ENCODE measurements around the gene RIPK3.
A peak's percentile ranks its signal among the peaks of the same experiment; 100 is the strongest.
"Not testable (repeated sequence)": the region's sequence is repeated elsewhere in the genome, so short reads cannot be mapped to it uniquely, and the experiment has no call there.

The RIPK3 gene

GRCh38 chr14:24339284-24340151 is at the start of gene RIPK3:
RIPK3 (minus strand) TSS chr14:24339991; CDS start chr14:24339826, 165 bp downstream.
- peak; percentile 72 for DNase-seq

DNA sequence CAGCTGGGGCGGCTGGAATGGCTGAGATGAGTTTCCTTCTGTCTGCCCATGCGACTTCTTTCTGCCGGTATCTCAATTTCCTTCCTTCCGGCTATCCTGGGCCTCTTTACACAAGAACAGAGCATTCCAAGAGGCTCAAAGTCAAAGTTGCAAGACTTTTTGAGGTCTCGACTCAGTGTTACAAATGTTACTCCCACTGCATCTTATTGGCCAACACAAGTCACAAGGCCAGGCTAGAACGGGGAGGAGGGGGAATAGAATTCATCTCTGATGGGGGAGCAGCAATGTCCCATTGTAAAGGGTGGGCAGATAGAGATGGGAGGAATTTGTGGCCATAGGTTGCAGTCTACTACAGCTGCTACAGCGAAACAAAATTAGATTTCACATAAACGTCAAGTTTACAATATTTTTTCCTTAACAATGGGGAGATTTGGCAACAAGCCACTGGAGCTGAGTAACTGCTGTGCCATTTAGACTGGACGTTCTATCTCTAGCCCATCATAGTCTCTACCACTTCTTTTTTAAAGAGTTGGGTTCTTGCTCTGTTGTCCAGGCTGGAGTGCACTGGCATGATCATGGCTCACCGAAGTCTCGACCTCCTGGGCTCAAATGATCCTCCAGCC is 49.5 kb upstream of the RIPK3 start:
- DNase-seq = no peak

GRCh38 chr14:24388474-24389179 is 48.8 kb upstream of the RIPK3 start:
- DNase-seq = no peak

DNA sequence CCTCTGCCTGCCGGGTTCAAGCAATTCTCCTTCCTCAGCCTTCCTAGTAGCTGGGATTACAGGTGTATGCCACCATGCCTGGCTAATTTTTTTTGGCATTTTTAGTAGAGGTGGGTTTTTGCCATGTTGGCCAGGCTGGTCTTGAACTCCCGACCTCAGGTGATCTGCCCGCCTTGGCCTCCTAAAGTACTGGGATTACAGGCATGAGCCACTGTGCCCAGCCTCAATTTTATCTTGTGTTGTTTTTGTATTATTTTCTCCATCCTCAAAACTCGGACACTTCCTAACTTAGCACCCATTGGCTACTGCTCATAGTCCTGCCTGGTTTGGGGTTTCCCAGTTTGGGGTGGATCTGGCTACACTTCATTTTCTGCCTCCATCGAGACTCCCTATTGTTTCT is 47.8 kb upstream of the RIPK3 start:
- DNase-seq = not testable (repeated sequence)

DNA sequence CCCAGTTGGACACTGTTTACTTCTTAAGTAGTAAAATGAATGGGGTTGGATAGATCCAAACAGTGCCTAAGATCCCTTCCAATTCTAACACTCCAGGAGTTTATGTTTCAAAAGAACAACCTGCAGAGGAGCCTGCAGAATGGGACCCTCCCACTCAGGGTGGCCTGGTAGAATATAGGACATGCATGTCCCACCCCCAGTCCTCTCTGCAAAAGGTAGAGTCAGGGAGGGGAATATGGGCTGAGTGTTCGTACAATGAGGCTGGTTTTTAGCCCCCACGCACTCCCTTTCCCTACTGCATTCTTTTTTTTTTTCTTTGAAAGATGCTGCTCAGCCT is 47.2 kb upstream of the RIPK3 start:
- DNase-seq = no peak

- DNase-seq = no peak
Observed at GRCh38 chr14:24385524-24385923, 45.7 kb upstream of the RIPK3 start.

GRCh38 chr14:24384169-24384568 is 44.4 kb upstream of the RIPK3 start:
- DNase-seq = no peak

DNA sequence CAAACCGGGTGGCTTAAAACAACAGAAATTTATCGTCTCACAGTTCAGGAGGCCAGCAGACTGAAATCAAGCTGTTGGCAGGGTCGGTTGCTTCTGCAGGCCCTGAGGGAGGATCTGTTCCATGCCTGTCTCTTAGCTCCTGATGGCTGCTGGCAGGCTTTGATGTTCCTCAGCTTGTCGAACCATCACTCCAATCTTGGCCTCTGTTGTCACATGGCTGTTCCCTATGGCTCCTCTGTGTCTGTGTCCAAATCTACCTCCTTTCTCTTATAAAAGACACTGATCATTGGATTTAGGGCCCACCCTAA is 42.2 kb upstream of the RIPK3 start:
- DNase-seq = no peak

- DNase-seq = no peak
Observed at GRCh38 chr14:24381363-24382063, 41.7 kb upstream of the RIPK3 start.

DNA sequence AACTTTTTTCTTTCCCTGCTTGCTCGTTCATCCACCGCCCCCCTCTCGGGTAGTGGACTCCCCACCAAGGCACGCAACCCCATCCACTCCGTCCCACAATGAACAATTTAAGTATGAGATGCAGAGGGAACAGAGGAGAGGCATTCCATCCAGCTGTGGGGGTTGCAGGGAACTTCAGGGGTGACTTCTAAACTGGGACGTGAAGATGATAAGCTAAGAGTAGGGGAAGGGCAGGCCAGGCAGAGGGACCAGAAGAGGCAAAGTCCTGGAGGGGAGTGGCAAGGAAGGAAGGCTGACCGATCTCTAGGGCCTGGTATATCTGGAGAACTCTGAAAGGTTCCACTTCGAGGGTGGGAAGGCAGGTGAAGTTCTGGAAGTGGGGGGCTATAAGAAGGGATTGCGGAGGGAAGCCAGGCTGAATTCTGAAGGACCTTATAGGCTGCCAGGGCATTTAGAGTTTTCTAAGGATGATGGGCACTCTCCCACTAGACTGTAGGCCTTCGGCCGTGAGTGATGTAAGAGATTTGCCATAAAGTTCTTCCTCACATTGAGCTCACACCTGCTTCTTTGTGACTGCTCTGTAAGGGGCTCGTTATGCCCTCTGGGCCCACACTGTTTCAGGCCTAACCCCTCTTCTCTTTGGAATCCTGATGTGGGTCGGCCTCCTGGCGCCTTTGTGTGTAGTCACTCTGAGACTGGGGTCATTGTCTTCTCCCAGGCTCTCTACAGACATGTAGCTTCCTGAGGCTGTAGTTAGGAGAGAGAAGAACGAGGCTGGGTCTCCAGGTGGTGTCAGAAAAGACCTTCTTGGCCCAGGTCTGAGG is 40.3 kb upstream of the RIPK3 start:
- DNase-seq = no peak

DNA sequence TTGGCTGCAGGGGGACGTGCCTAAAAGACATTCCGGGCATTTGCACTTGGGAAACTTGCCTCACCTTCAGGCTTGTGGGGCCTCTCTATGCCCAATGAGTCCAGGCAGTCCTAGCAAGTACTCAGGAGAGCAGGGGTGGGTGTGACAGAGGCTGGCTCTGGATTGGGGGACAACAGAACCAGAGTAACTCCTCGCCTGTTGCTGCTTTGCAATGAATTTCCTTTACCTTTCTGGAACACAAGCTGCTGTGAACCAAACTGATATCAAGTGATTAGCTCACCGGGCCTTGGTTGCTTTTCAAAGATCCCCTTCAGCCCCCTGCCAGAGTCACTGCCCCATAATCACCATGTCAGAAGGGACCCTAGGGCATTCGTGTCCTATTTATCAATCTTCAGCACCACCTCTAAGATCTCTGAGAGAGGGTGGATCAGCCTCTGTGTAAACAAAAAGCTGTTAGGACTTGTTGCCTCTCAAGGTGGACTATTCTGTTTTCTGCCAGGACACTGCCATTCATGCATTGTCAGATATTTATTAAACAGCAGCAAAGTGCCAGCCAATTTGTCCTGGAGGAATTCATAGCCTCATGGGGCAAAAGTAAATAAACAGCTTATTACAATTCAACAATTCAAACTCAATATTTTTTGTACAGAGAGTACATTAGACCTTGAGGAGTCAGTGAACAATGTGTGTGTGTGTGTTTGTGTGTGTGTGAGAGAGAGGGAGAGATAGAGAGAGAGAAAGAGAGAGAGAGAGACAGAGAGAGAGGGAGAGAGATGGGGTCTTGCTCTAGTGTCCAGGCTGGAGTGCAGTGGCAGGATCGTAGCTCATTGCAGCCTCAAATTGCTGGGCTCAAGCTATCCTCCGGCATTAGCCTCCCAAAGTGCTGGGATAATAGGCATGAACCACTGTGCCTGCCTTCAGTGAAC is 39.5 kb upstream of the RIPK3 start:
- no peak for DNase-seq

DNA sequence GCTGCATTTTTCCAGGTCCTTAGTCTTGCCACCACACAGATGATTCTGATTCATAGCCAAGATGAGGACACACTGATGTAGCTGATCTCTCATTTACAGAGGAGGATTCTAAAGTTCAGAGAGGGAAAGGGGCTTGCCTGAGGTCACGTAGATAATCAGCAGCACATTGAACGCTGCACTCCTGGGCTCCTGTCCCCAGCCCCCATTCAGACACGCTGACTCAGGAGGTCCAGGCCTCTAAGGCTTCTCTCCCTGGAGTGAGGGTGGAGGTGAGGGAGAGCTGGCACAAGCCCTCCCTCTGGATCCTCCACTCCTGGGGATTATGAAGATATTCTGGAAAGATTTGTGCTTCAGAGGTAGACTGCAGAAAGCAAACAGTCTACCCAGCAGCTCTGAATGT is 38.5 kb upstream of the RIPK3 start:
- no peak for DNase-seq

DNA sequence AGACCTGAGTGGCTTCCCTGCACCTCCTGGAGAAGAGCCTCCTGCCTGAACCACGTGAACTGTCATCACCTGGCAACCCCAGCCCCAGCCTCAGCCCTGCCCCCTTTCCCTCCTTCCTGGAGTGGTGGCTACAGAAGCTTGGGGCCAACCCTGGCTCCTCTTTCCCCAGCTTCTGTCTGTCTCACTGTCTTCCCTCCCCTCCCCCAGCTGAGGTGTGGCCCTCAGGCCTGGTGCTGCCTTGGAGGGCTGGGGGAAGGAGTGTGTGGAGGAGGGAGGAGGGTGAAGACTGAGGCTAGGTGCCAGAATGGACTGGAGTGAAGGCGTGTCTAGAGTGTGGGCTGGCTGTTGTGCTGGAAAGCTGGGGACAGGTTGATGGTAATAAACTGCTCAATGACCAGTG is 37.9 kb upstream of the RIPK3 start:
- no peak for DNase-seq

DNA sequence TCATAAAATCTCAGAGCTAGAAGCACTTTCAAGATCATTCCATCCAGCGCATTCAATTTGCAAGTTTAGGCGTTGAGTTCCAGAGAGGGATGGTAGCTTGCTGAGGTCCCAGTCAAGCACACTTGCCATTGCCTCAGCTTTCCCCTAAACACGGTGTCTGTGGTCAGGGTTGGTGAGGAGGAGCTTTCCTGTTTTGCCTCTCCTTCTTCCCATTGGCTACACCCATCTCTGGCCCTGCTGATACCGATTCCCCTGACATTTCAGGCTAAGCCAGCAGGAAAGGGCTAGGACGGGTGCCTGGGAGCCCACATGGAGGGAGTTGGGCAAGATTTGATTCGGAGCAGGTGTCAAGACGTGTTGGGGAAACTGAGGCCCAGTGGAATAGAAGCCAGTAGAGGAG is 37.3 kb upstream of the RIPK3 start:
- DNase-seq = no peak

- no peak for DNase-seq
Observed at GRCh38 chr14:24376448-24377070, 36.8 kb upstream of the RIPK3 start.

- DNase-seq = no peak
Observed at GRCh38 chr14:24372701-24373416, 33.1 kb upstream of the RIPK3 start.

DNA sequence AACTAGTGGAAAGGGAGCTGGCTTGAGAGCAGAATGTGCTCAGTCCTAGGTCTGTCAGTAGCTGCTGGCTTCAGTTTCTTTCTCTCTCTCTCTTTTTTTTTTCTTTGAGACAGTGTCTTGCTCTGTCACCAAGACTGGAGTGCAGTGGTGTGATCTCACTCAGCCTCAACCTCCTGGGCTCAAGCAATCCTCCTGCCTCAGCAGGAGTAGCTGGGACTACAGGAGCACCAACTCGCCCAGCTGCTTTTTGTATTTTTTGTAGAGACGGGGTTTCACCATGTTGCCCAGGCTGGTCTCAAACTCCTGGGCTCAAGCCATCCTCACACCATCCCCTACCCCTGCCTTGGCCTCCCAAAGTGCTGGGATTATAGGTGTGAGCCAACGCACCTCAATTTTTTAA is 31.8 kb upstream of the RIPK3 start:
- DNase-seq = not testable (repeated sequence)

DNA sequence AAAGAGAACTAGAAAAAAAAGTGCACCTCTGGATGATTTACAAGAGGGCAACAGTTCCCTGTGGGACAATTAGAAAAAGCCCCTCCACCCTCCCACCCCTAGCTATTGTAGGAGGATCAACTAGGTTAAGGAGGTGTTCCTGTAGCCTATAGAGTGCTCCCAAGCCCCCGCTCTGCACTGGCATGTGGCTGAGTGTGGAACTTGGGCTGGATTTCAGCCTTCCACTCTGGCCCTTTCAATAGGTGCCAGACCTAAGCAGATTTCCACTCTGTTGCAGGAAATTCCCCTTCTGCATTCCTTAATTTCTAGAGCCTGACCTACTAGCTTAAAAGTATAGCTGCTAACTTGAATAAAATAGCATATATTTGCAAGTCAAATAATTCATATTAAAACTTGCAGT is 31.0 kb upstream of the RIPK3 start:
- no peak for DNase-seq

- no peak for DNase-seq
Observed at GRCh38 chr14:24369907-24370687, 30.3 kb upstream of the RIPK3 start.

Data from activated naive CD4-positive, alpha-beta T cell treated with anti-CD3 and anti-CD28 coated beads, Interleukin-2, amount 50 U/mL, for 16 hours (primary cell).